B cell (primary cell): ENCODE data around the gene DRC1. TPM values are rescaled to one million over a fixed set of nuclear protein-coding genes. Genes with fewer than 3 reads are reported as not detected.

Experiments used
- ATAC-seq: fragments of 200-7000 bp; cut with Tn5 transposase; one replicate; pipeline ENCODE4 v1.10.0; 2021; ENCODE audit warnings: low read depth, mild to moderate bottlenecking, moderate number of reproducible peaks, moderate library complexity
- CTCF ChIA-PET: fragments of 350-600 bp; sonication (Branson Sonifier 250); formaldehyde crosslinking; loops from one replicate; lab custom pipeline; 2021; ENCODE audit warnings: antibody characterized with exemption, inconsistent platforms; lab: Charles Lee
- POLR2A ChIA-PET: fragments of 350-600 bp; sonication (Branson Sonifier 250); formaldehyde crosslinking; loops from one replicate; lab custom pipeline; 2021; ENCODE audit warnings: antibody characterized with exemption; lab: Charles Lee
- DNase-seq: peaks from one replicate; pipeline ENCODE4 v3.0.0; 2013
- H2AFZ ChIP-seq: 2 replicates; pipeline ENCODE4 v1.6.1; 2012; ENCODE audit warnings: mild to moderate bottlenecking, low read depth, low read length; ENCODE audit not compliant: insufficient read depth, poor library complexity, severe bottlenecking
- H3K27ac ChIP-seq, 2 donors: 1 replicate in 1 of 2; 2 replicates in 1 of 2; pipeline ENCODE4 v1.5.1; 2012 to 2013; ENCODE audit warnings: low read length in 2 of 2, mild to moderate bottlenecking in 2 of 2, moderate library complexity in 1 of 2
- H3K27me3 ChIP-seq, 4 experiments: fragments of 200-600 bp in 1 of 4; sonication (generic) in 1 of 4; replicated peaks in 1 of 4; 1 replicate in 2 of 4; 2 replicates in 2 of 4; pipeline versions ENCODE4 v1.6.1 to v1.7.0; 2013 to 2016; ENCODE audit warnings: low read length in 3 of 4, mild to moderate bottlenecking in 2 of 4, mixed read lengths in 1 of 4, moderate library complexity in 1 of 4; ENCODE audit not compliant: insufficient read depth in 4 of 4, control insufficient read depth in 3 of 4; ENCODE audit errors: control extremely low read depth in 1 of 4
- H3K36me3 ChIP-seq, 2 experiments: replicated peaks in 1 of 2; 1 replicate in 1 of 2; 2 replicates in 1 of 2; pipeline versions ENCODE4 v1.6.1 to v1.7.1; 2013; ENCODE audit warnings: low read length in 1 of 2; ENCODE audit not compliant: insufficient read depth in 2 of 2, control insufficient read depth in 1 of 2; ENCODE audit errors: control extremely low read depth in 1 of 2, extremely low read depth in 1 of 2
- H3K4me1 ChIP-seq, 2 donors: fragments of 200-600 bp in 1 of 2; sonication (generic) in 1 of 2; 1 replicate in 1 of 2; 2 replicates in 1 of 2; pipeline versions ENCODE4 v1.5.1 to v1.6.1; 2013 to 2017; ENCODE audit warnings: low read length in 2 of 2; ENCODE audit not compliant: control insufficient read depth in 2 of 2, insufficient read depth in 2 of 2
- H3K4me2 ChIP-seq: replicated peaks from 2 replicates; pipeline ENCODE3; 2012; ENCODE audit warnings: mild to moderate bottlenecking, low read depth, low read length; ENCODE audit not compliant: poor library complexity, severe bottlenecking
- H3K4me3 ChIP-seq, 5 experiments: fragments of 200-600 bp in 1 of 5; sonication (generic) in 1 of 5; 1 replicate in 3 of 5; 2 replicates in 2 of 5; pipeline versions ENCODE4 v1.5.1 to v1.7.0; 2011 to 2016; ENCODE audit warnings: low read length in 4 of 5, mild to moderate bottlenecking in 4 of 5, low read depth in 2 of 5, control low read depth in 1 of 5, moderate library complexity in 1 of 5; ENCODE audit not compliant: insufficient read depth in 1 of 5; ENCODE audit errors: control extremely low read depth in 1 of 5, extremely low read depth in 1 of 5
- H3K79me2 ChIP-seq: fragments of 200-600 bp; sonication (generic); one replicate; pipeline ENCODE4 v1.6.0; 2016; ENCODE audit warnings: low read length; ENCODE audit not compliant: control insufficient read depth, insufficient read depth
- H3K9ac ChIP-seq: fragments of 200-600 bp; sonication (generic); 2 replicates; pipeline ENCODE4 v1.6.1; 2017; ENCODE audit warnings: mild to moderate bottlenecking, low read length, moderate library complexity
- H3K9me3 ChIP-seq, 3 donors: one replicate each; pipeline versions ENCODE4 v1.6.1 to v1.7.1; 2013; ENCODE audit warnings: low read length in 2 of 3; ENCODE audit not compliant: control insufficient read depth in 2 of 3, insufficient read depth in 1 of 3; ENCODE audit errors: control extremely low read depth in 1 of 3
- H4K20me1 ChIP-seq: 2 replicates; pipeline ENCODE4 v1.6.0; 2012; ENCODE audit warnings: mild to moderate bottlenecking, low read length; ENCODE audit not compliant: insufficient read depth, control insufficient read depth, poor library complexity, severe bottlenecking
- H3K27ac Mint-ChIP-seq: one replicate; pipeline ENCODE4 v1.8.0; 2021; ENCODE audit warnings: mixed read lengths
- H3K27me3 Mint-ChIP-seq: one replicate; pipeline ENCODE4 v1.8.0; 2021; ENCODE audit warnings: mixed read lengths
- H3K4me1 Mint-ChIP-seq: one replicate; pipeline ENCODE4 v1.8.0; 2021; ENCODE audit warnings: mixed read lengths
- H3K4me3 Mint-ChIP-seq: one replicate; pipeline ENCODE4 v1.8.0; 2021; ENCODE audit warnings: mixed read lengths
- H3K9me3 Mint-ChIP-seq: one replicate; pipeline ENCODE4 v1.8.0; 2022; ENCODE audit warnings: mixed read lengths; ENCODE audit not compliant: insufficient read depth
- EZH2 ChIP-seq: IDR thresholded peaks from 2 replicates; pipeline ENCODE4 v1.6.1; 2012; ENCODE audit warnings: borderline replicate concordance, low read depth, mild to moderate bottlenecking, moderate library complexity, low read length; ENCODE audit not compliant: insufficient read depth, poor library complexity, severe bottlenecking
- WGBS: methylation state at CpG from one replicate; pipeline ENCODE4 v1.1.5; 2013; ENCODE audit warnings: missing lambda C conversion rate; ENCODE audit not compliant: insufficient coverage; 5-methylcytosine and 5-hydroxymethylcytosine counted together
- intact Hi-C: fragments of 100-400 bp; cut with micrococcal nuclease; formaldehyde crosslinking; loops from one replicate; pipeline ENCODE4 v1.10.0; 2022
- polyA plus RNA-seq: library from polyadenylated mRNA; depleted of rRNA; stranded (reverse); fragments of >200 nt; gene quantifications from 2 replicates; pipeline ENCODE4 v1.2.3, GENCODE V29; 2012
- total RNA-seq, 2 donors: library from RNA; stranded (reverse); fragments of 120-200 nt in 1 of 2; gene quantifications; 1 replicate in 1 of 2; 2 replicates in 1 of 2; pipeline versions ENCODE4 v1.2.3 to v1.2.4, GENCODE V29; 2013 to 2022
- TF ChIP-seq, protein P1 (sequence below): fragments of 200-600 bp; IDR thresholded peaks from one replicate; pipeline ENCODE4 v1.8.0; 2022; ENCODE audit warnings: antibody characterized with exemption, mild to moderate bottlenecking

The DRC1 gene
- total and polyA plus RNA-seq, 2 donors (not counting 1 experiment from before 2014, with no cell fraction given) = not detected

GRCh38 chr2:26442301-26442700, 40.6 kb downstream of the DRC1 start:
- H4K20me1 ChIP-seq = no peaks in the 10 kb centered on the region
- H3K27ac Mint-ChIP-seq = no peak overlapping the region
- H3K27ac ChIP-seq = no peak overlapping the region
- H3K4me3 ChIP-seq = no peak overlapping the region
- no peak overlapping the region for H3K4me2 ChIP-seq
- CTCF ChIA-PET = no interaction called here
- peaks cover 0 to 3% (median 0%) of the 10 kb centered on the region in 4 experiments for H3K27me3 ChIP-seq
- no peak for ATAC-seq
- H3K9me3 ChIP-seq = no peaks in the 10 kb centered on the region
- H3K9ac ChIP-seq = no peak overlapping the region
- no peaks in the 10 kb centered on the region for H3K36me3 ChIP-seq
- H3K4me3 Mint-ChIP-seq = no peak overlapping the region
- no peak for TF ChIP-seq EZH2
- TF ChIP-seq, protein P1, sequence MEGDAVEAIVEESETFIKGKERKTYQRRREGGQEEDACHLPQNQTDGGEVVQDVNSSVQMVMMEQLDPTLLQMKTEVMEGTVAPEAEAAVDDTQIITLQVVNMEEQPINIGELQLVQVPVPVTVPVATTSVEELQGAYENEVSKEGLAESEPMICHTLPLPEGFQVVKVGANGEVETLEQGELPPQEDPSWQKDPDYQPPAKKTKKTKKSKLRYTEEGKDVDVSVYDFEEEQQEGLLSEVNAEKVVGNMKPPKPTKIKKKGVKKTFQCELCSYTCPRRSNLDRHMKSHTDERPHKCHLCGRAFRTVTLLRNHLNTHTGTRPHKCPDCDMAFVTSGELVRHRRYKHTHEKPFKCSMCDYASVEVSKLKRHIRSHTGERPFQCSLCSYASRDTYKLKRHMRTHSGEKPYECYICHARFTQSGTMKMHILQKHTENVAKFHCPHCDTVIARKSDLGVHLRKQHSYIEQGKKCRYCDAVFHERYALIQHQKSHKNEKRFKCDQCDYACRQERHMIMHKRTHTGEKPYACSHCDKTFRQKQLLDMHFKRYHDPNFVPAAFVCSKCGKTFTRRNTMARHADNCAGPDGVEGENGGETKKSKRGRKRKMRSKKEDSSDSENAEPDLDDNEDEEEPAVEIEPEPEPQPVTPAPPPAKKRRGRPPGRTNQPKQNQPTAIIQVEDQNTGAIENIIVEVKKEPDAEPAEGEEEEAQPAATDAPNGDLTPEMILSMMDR = no peak
- no peaks in the 10 kb centered on the region for H3K4me1 ChIP-seq
- H2AFZ ChIP-seq = no peak overlapping the region
- H3K79me2 ChIP-seq = no peaks in the 10 kb centered on the region
- no peaks in the 10 kb centered on the region for H3K9me3 Mint-ChIP-seq
- POLR2A ChIA-PET = no interaction called here
- no peak for DNase-seq
- intact Hi-C loops = no loop called here
- 83% methylated on average over 1 of the region's 2 CpGs for WGBS
- H3K4me1 Mint-ChIP-seq = no peaks in the 10 kb centered on the region
- peaks cover 6% of the 10 kb centered on the region for H3K27me3 Mint-ChIP-seq

DNA sequence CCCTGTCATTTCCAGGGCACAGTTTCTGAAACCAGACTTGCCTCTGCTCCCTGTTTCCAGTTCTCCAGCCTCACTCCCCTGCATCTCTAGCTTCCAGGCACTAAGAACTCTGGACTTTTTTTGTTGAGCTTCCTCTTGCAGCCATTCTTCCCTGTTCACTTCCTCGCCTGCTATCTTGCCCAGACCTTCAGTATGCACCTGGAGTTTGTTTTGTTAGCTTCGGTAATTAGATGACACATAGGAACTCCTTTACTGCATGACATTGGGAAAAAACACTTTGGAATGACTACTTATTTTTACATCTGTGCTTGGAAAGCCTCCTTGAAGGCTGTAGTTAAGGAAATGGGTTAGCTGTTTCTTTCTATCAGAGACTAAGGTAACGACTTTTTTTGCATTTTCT, 41.0 kb downstream of the DRC1 start:
- H3K9ac ChIP-seq = no peak overlapping the region
- no peak overlapping the region for H3K4me3 ChIP-seq
- intact Hi-C loops = no loop called here
- no peaks in the 10 kb centered on the region for H4K20me1 ChIP-seq
- H2AFZ ChIP-seq = no peak overlapping the region
- Mint-ChIP-seq H3K27ac (no peak overlapping the region), H3K4me1 (no peaks in the 10 kb centered on the region), H3K4me3 (no peak overlapping the region), H3K27me3 (peaks cover 6% of the 10 kb centered on the region), H3K9me3 (no peaks in the 10 kb centered on the region)
- no peak for DNase-seq
- no peaks in the 10 kb centered on the region for H3K79me2 ChIP-seq
- H3K4me1 ChIP-seq = no peaks in the 10 kb centered on the region
- H3K9me3 ChIP-seq = no peaks in the 10 kb centered on the region
- CTCF ChIA-PET = no interaction called here
- TF ChIP-seq EZH2 = no peak
- TF ChIP-seq, protein P1 = no peak
- POLR2A ChIA-PET = no interaction called here
- H3K27ac ChIP-seq = no peak overlapping the region
- peaks cover 0 to 3% (median 0%) of the 10 kb centered on the region in 4 experiments for H3K27me3 ChIP-seq
- H3K4me2 ChIP-seq = no peak overlapping the region
- H3K36me3 ChIP-seq = no peaks in the 10 kb centered on the region
- no peak for ATAC-seq
- WGBS = 100% methylated on average over 1 of the region's 3 CpGs
